ENCODE results near the gene HSD11B2. TPM values are rescaled to one million over a fixed set of nuclear protein-coding genes. Genes with fewer than 3 reads are reported as not detected.

Gene HSD11B2
- total RNA-seq, 1 experiment from 2014 or later: 9.7 TPM

DNA sequence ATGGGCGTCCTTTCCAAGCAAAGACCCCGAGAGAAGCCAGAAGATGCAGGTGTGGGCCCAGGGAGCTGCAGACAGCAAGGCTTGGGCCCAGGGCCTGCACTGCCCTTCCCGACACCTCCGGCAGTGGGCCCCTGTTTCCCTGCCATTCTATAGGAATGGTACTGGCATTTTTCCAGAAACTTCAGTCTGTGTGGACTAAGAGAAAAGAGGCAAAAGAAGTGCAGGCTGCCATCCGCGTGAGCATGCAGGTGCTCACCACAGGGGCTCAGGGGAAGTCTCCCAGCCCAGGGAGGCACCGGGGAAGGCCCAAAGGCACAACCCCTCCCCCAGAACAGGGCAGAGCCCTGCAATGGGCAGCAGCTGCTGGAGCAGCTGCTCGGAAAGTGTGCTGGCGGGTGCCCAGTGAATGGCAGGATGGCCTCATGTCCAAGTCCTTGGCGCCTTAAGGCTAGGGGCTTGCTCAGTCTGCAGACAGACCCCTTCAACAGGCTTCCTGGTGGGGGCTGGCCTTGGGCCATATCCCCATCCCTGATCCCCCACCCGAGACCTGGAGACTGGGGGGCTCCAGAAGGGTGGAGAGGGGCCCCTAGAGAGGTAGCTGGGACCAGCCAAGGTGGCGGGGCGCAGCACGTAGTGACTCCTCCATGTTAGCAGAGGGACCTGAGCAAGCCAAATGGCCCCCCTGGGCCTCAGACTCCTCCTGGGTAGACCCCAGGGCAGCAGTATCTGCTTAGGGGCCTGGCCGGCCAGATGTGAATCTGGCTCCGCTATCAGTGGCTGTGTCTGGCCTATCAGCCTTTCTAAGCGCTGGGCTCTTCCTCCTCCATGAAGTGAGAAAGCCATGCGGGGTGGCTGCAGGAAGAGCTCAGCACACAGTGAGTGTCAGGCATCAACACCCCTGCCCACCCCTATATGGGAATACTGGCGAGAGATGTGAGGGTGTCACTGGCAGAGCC, 30.9 kb upstream of the HSD11B2 start:
- ATAC-seq: no peak; the same call in 1 of the 2 replicates
- POLR2A ChIA-PET: no interaction called here
- CTCF ChIA-PET: interaction anchor here (0.8 to 1.4 kb wide), 2 partner anchors 122 to 139 kb away, joined by 3 to 4 read pairs; no protein-coding TSS in a partner anchor

More for the DNA sequence above, 30.9 kb upstream of the HSD11B2 start:
- TF ChIP-seq, protein P1, sequence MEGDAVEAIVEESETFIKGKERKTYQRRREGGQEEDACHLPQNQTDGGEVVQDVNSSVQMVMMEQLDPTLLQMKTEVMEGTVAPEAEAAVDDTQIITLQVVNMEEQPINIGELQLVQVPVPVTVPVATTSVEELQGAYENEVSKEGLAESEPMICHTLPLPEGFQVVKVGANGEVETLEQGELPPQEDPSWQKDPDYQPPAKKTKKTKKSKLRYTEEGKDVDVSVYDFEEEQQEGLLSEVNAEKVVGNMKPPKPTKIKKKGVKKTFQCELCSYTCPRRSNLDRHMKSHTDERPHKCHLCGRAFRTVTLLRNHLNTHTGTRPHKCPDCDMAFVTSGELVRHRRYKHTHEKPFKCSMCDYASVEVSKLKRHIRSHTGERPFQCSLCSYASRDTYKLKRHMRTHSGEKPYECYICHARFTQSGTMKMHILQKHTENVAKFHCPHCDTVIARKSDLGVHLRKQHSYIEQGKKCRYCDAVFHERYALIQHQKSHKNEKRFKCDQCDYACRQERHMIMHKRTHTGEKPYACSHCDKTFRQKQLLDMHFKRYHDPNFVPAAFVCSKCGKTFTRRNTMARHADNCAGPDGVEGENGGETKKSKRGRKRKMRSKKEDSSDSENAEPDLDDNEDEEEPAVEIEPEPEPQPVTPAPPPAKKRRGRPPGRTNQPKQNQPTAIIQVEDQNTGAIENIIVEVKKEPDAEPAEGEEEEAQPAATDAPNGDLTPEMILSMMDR (IDR thresholded peaks at IDR 0.05 in 2 of 3, conservative IDR thresholded peaks at IDR 0.05 in 1 of 3; ENCODE audit: borderline replicate concordance in 1 of 3, insufficient read depth in 1 of 3, low read depth in 2 of 3, low read length in 2 of 3): 0 out of 6 replicates have a peak, but pooled peaks of 1 of the 3 experiments have one; percentile 4
- TF ChIP-seq SRF (IDR thresholded peaks at IDR 0.05; ENCODE audit: low read depth): no peak
- H2AFZ ChIP-seq (ENCODE audit: low read depth, low read length, poor library complexity, severe bottlenecking): no peak overlapping the region
- BruUV-seq (replicated peaks): no TSS peak
- no peaks in the 10 kb centered on the region for H3K27me3 ChIP-seq (ENCODE audit: insufficient read depth, low read length)
- H3K79me2 ChIP-seq (ENCODE audit: insufficient read depth, low read length): no peaks in the 10 kb centered on the region
- DNase-seq (ENCODE audit: low read depth, low spot score): no peak
- H3K4me1 ChIP-seq (ENCODE audit: control insufficient read depth in 1 of 2, insufficient read depth in 2 of 2, low read length in 2 of 2): peaks cover 23 to 35% of the 10 kb centered on the region in 2 experiments
- H3K36me3 ChIP-seq (ENCODE audit: control insufficient read depth in 1 of 2, insufficient read depth in 2 of 2, low read length in 2 of 2): no peaks in the 10 kb centered on the region
- RAD21 ChIA-PET (ENCODE audit: low non-redundant PET in 1 of 2, low total read pairs in 2 of 2, uncharacterized antibody in 2 of 2, unreplicated experiment in 2 of 2): interaction anchor here in 1 of 2 experiments (0.9 kb wide), 1 partner anchor 140 kb away, joined by 5 read pairs; no protein-coding TSS in a partner anchor
- intact Hi-C loops (cut with micrococcal nuclease): loop anchor here (5.0 kb wide), 1 partner anchor 138 kb away; no protein-coding TSS in a partner anchor
- no peak overlapping the region for H3K4me3 ChIP-seq (replicated peaks in 1 of 2; ENCODE audit: low read depth in 1 of 2, low read length in 2 of 2)
- H3K9me3 ChIP-seq (ENCODE audit: control insufficient read depth in 1 of 2, insufficient read depth in 1 of 2, low read depth in 1 of 2, low read length in 2 of 2): no peaks in the 10 kb centered on the region
- H3K9ac ChIP-seq (ENCODE audit: low read length): no peak overlapping the region
- no peaks in the 10 kb centered on the region for H4K20me1 ChIP-seq (ENCODE audit: insufficient read depth)
- no peaks in the 10 kb centered on the region for H3K9me2 ChIP-seq (ENCODE audit: insufficient read depth)
- no peak overlapping the region for H3K27ac ChIP-seq (ENCODE audit: low read depth, low read length)
- no peak overlapping the region for H3K4me2 ChIP-seq (ENCODE audit: low read length)

All from HCT116 (cell line).